Dendritic cell treated with granulocyte-macrophage colony-stimulating factor and Interleukin-4, amounts not matched to agents 40 ng/mL and 50 ng/mL, for 4 days (primary cell): Measurements from ENCODE around the gene FAM168B.

Experiments used
- H3K27ac Mint-ChIP-seq: one replicate; pipeline ENCODE4 v1.8.0; 2022; ENCODE audit warnings: mild to moderate bottlenecking, mixed read lengths
- H3K27me3 Mint-ChIP-seq: one replicate; pipeline ENCODE4 v1.8.0; 2022; ENCODE audit warnings: mild to moderate bottlenecking, mixed read lengths
- H3K36me3 Mint-ChIP-seq: one replicate; pipeline ENCODE4 v1.8.0; 2022; ENCODE audit warnings: low read depth, mixed read lengths
- H3K4me1 Mint-ChIP-seq: one replicate; pipeline ENCODE4 v1.8.0; 2022; ENCODE audit warnings: low read depth, mixed read lengths
- H3K4me3 Mint-ChIP-seq: one replicate; pipeline ENCODE4 v1.8.0; 2022; ENCODE audit warnings: mild to moderate bottlenecking, moderate library complexity, mixed read lengths
- H3K9me3 Mint-ChIP-seq: one replicate; pipeline ENCODE4 v1.8.0; 2022; ENCODE audit warnings: mixed read lengths
- intact Hi-C: fragments of 100-400 bp; cut with micrococcal nuclease; formaldehyde crosslinking; loops from one replicate; pipeline ENCODE4 v1.15.0; 2022

FAM168B gene, protein sequence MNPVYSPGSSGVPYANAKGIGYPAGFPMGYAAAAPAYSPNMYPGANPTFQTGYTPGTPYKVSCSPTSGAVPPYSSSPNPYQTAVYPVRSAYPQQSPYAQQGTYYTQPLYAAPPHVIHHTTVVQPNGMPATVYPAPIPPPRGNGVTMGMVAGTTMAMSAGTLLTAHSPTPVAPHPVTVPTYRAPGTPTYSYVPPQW

DNA sequence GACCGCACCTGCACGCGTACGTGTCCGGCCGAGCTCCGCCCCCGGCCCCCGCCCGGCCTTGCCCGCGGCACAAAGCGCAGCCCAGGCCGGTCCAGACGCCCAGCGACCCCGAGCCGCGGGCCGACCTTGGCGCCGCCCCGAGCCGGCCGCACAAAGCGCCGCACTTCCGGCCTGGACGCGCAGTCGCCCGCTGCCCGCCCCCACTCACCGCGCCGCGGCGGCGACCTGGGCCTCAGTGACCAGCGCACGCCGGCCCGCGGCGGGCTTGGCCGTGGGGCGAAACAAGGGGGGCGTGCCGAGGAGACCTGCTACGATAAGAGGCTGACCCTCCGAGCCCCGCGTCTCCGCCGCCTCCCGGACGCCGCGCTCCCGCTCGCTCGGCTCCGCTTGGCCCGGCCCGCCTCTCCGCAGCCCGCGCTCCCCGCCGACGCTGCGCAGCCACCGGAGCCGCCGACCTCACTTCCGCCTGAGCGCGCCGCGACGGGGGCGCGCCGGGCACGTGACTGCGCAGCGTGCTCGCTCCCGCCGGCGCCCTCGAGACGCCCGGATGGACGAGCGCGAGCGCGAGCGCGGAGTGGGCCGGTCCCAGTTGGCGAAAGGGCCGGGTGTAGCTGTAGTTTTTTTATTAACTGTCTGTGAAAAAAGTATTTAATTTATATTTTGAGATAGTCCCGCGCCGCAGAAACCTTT lies at the start of gene FAM168B:
Gene FAM168B, minus strand, starts transcription at position 455 of the 690 bp plus-strand sequence. CDS start 10,814 bp downstream, outside the sequence.
- peak within 1 kb of the TSS; percentile 97 for H3K27ac Mint-ChIP-seq
- H3K27me3 Mint-ChIP-seq, result no peaks in the 10 kb centered on the region
- H3K9me3 Mint-ChIP-seq, result no peaks in the 10 kb centered on the region
- H3K4me1 Mint-ChIP-seq, result peaks cover 15% of the 10 kb centered on the region
- peak within 1 kb of the TSS; percentile 90 for H3K4me3 Mint-ChIP-seq
- intact Hi-C loops, result loop anchor here (1.0 kb wide), 1 partner anchor 12 kb away; the partner anchor contains the start of gene PLEKHB2
- H3K36me3 Mint-ChIP-seq, result peaks cover 34% of the 10 kb centered on the region

GRCh38 chr2:131142849-131143248 lies 49.6 kb upstream of the FAM168B start:
- Mint-ChIP-seq H3K4me3 (no peak overlapping the region), H3K4me1 (peaks cover 26% of the 10 kb centered on the region), H3K36me3 (peaks cover 100% of the 10 kb centered on the region), H3K27ac (no peak overlapping the region), H3K9me3 (no peaks in the 10 kb centered on the region), H3K27me3 (no peaks in the 10 kb centered on the region)
- intact Hi-C loops, result no loop called here

- no peak overlapping the region for H3K4me3 Mint-ChIP-seq
- no peaks in the 10 kb centered on the region for H3K9me3 Mint-ChIP-seq
- intact Hi-C loops, result no loop called here
- H3K36me3 Mint-ChIP-seq, result peaks cover 99% of the 10 kb centered on the region
- H3K27ac Mint-ChIP-seq, result no peak overlapping the region
- H3K4me1 Mint-ChIP-seq, result peaks cover 26% of the 10 kb centered on the region
- no peaks in the 10 kb centered on the region for H3K27me3 Mint-ChIP-seq
Observed at GRCh38 chr2:131140581-131140980, 47.3 kb upstream of the FAM168B start.

- Mint-ChIP-seq H3K36me3 (peaks cover 99% of the 10 kb centered on the region), H3K4me3 (no peak overlapping the region), H3K27ac (no peak overlapping the region), H3K4me1 (no peaks in the 10 kb centered on the region), H3K27me3 (no peaks in the 10 kb centered on the region), H3K9me3 (no peaks in the 10 kb centered on the region)
- intact Hi-C loops, result no loop called here
Observed at GRCh38 chr2:131132729-131133128, 39.5 kb upstream of the FAM168B start.

DNA sequence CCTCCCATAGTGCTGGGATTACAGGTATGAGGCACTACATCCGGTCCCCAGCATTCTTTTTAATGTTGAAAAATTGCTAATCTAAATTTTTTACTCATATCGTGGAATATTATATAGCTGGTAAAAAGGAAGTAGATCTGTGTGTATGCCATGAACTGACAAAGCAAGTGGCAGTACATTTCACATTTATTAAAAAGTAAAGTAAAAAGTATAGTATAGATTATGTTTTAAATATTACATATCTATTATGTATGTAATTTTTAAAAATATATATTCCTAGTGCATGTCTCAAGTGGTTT lies 37.0 kb upstream of the FAM168B start:
- Mint-ChIP-seq H3K27ac (no peak overlapping the region), H3K27me3 (no peaks in the 10 kb centered on the region), H3K4me1 (no peaks in the 10 kb centered on the region), H3K4me3 (no peak overlapping the region), H3K36me3 (peaks cover 100% of the 10 kb centered on the region), H3K9me3 (no peaks in the 10 kb centered on the region)
- intact Hi-C loops, result no loop called here

DNA sequence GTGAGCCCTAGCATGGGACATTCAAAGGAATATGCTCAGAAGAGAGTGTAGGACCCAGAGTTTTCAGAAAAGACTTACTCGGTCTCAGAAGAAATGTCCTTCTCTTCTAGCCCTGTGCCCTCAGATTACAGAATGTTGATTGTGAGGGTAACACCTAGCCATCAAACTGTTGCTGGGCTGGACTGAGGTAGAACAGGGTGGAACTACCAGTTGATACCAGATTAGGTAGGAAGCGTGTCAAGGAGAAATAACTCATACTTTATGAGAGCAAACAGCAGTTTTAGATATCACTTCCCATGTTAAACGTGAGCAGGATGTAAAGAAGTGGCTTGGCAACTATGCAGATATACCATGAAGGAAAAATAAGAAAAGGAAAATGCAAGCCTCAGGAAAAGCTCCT lies 34.7 kb upstream of the FAM168B start:
- H3K4me3 Mint-ChIP-seq, result no peak overlapping the region
- no peaks in the 10 kb centered on the region for H3K4me1 Mint-ChIP-seq
- no peaks in the 10 kb centered on the region for H3K27me3 Mint-ChIP-seq
- intact Hi-C loops, result no loop called here
- H3K9me3 Mint-ChIP-seq, result no peaks in the 10 kb centered on the region
- H3K36me3 Mint-ChIP-seq, result peaks cover 100% of the 10 kb centered on the region
- no peak overlapping the region for H3K27ac Mint-ChIP-seq

- H3K27me3 Mint-ChIP-seq, result no peaks in the 10 kb centered on the region
- H3K4me3 Mint-ChIP-seq, result no peak overlapping the region
- no peak overlapping the region for H3K27ac Mint-ChIP-seq
- no peaks in the 10 kb centered on the region for H3K4me1 Mint-ChIP-seq
- peaks cover 100% of the 10 kb centered on the region for H3K36me3 Mint-ChIP-seq
- H3K9me3 Mint-ChIP-seq, result no peaks in the 10 kb centered on the region
- intact Hi-C loops, result no loop called here
Observed at GRCh38 chr2:131127076-131127475, 33.8 kb upstream of the FAM168B start.

- intact Hi-C loops, result no loop called here
- Mint-ChIP-seq H3K4me1 (no peaks in the 10 kb centered on the region), H3K27me3 (no peaks in the 10 kb centered on the region)
Observed at GRCh38 chr2:131126436-131126835, 33.2 kb upstream of the FAM168B start.

DNA sequence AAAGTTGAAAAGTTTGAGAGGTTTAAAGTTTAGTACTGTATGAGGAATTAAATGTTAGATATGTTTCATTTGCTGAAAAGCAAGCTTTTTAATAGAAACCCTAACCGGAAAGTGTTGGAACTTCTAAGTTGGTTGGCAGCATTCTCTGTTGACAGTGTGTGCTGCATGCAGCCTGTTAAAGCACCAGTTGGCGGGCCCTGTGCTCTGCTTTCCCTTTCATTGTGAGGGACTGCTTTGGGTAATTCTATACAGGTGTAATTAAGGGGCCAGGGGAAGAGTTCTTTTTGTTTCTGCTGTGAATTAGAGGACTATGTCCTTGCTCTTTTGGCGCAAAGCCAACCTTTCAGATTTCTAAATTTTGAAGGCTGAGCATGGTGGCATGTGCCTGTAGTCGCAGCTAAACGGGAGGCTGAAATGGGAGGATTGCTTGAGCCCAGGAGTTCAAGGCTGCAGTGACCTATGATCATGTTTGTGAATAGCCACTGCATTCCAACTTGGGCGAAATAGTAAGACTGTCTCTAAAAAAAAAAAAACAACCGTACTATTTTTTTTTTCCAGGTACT lies 32.0 kb upstream of the FAM168B start:
- intact Hi-C loops, result no loop called here
- H3K36me3 Mint-ChIP-seq, result peaks cover 100% of the 10 kb centered on the region
- no peaks in the 10 kb centered on the region for H3K9me3 Mint-ChIP-seq
- peaks cover 5% of the 10 kb centered on the region for H3K4me1 Mint-ChIP-seq
- H3K4me3 Mint-ChIP-seq, result no peak overlapping the region
- H3K27ac Mint-ChIP-seq, result no peak overlapping the region
- H3K27me3 Mint-ChIP-seq, result no peaks in the 10 kb centered on the region

More at GRCh38 chr2:131126436-131126835, 33.2 kb upstream of the FAM168B start:
- Mint-ChIP-seq H3K4me3 (no peak overlapping the region), H3K27ac (no peak overlapping the region), H3K9me3 (no peaks in the 10 kb centered on the region), H3K36me3 (peaks cover 100% of the 10 kb centered on the region)

GRCh38 chr2:131123192-131123591 lies 29.9 kb upstream of the FAM168B start:
- intact Hi-C loops, result no loop called here
- Mint-ChIP-seq H3K36me3 (peaks cover 94% of the 10 kb centered on the region), H3K9me3 (no peaks in the 10 kb centered on the region), H3K4me1 (peaks cover 21% of the 10 kb centered on the region), H3K4me3 (no peak overlapping the region), H3K27ac (no peak overlapping the region), H3K27me3 (no peaks in the 10 kb centered on the region)

DNA sequence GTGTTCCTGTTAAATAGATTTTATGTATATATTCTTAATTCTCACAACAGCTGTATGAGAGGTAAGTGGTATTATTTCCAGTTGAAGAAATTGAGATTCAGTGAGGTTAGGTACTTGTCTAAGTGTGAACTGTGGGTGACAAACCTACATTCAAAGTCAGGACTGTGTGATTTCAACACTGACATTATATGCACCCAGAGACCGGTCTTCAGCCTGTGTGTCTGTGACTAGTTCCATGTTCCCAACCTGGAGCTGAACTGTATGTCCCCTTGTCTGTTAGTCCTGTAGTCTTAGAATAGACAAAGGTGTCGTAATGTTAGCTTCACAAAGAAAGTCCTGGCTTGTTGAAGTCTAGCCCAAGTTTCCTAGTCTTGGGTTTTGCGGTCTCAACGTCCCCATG lies 29.2 kb upstream of the FAM168B start:
- Mint-ChIP-seq H3K27ac (no peak overlapping the region), H3K9me3 (no peaks in the 10 kb centered on the region), H3K4me3 (no peak overlapping the region), H3K4me1 (peaks cover 25% of the 10 kb centered on the region), H3K27me3 (no peaks in the 10 kb centered on the region), H3K36me3 (peaks cover 92% of the 10 kb centered on the region)
- intact Hi-C loops, result no loop called here

- H3K4me1 Mint-ChIP-seq, result peaks cover 25% of the 10 kb centered on the region
- peaks cover 92% of the 10 kb centered on the region for H3K36me3 Mint-ChIP-seq
- no peak overlapping the region for H3K27ac Mint-ChIP-seq
- peaks cover under 1% of the 10 kb centered on the region for H3K9me3 Mint-ChIP-seq
- no peaks in the 10 kb centered on the region for H3K27me3 Mint-ChIP-seq
- intact Hi-C loops, result no loop called here
- H3K4me3 Mint-ChIP-seq, result no peak overlapping the region
Observed at GRCh38 chr2:131121464-131121863, 28.2 kb upstream of the FAM168B start.

DNA sequence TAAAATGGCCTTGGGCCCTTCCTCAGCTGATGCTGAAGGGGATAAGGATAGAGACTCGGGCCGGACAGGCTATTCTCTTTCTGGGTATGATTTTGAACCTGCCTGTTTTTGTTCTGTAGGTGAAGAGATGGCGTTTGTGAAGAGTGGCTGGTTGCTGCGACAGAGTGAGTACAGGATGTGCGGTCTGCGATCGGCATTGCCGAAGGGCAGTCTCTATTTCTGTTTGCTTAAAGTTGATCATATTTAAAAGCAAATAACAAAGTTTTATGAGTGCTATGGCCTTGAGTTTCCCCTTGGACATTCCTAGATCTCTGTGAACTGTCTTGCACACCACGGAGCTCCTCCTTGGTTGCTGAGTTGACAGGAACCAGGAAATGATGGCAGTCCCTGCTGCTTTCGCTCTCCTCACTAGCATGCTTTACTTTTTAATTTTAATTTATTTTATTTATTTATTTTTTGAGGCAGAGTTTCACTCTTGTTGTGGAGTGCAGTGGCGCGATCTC lies 27.6 kb upstream of the FAM168B start:
- Mint-ChIP-seq H3K9me3 (peaks cover 6% of the 10 kb centered on the region), H3K27ac (no peak overlapping the region), H3K4me3 (no peak overlapping the region), H3K36me3 (peaks cover 92% of the 10 kb centered on the region), H3K4me1 (peaks cover 25% of the 10 kb centered on the region), H3K27me3 (no peaks in the 10 kb centered on the region)
- intact Hi-C loops, result no loop called here

DNA sequence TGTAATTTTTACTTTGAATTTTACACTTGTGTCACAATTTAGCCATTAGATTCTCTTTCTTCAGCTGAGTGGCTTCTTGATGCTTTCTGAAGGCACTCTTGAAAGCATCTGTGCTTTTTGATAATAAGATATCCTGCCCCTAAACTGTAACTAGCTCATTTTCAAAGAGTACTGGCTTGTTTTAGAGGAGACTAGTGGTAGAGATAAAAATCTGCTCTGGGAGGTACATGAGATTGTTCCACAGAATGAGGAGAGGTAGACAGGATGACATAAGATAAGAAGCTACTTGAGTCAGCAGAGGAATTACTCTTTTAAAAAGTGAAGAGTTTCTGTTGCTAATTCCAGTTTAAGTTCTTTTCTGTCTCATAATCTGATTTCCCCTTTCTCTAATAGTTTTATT lies 22.5 kb upstream of the FAM168B start:
- Mint-ChIP-seq H3K9me3 (peaks cover 31% of the 10 kb centered on the region), H3K27me3 (no peaks in the 10 kb centered on the region), H3K4me3 (no peak overlapping the region), H3K36me3 (peaks cover 92% of the 10 kb centered on the region), H3K27ac (no peak overlapping the region), H3K4me1 (peaks cover 67% of the 10 kb centered on the region)
- intact Hi-C loops, result no loop called here
